Calu3 (cell line): ENCODE measurements around the gene OR51I1. TPM values are rescaled to one million over a fixed set of nuclear protein-coding genes. Genes with fewer than 3 reads are reported as not detected.

Experiments used
- Bru-seq: library from RNA; stranded (reverse); fragments of 400-500 nt; gene quantifications from one replicate; lab custom pipeline; 2021; lab: Mats Ljungman, UMichigan
- BruChase-seq, 2 experiments: library from RNA; stranded (reverse); fragments of 400-500 nt; gene quantifications; one replicate each; lab custom pipeline; 2021; lab: Mats Ljungman, UMichigan
- BruUV-seq: library from RNA; stranded (reverse); fragments of 400-500 nt; replicated peaks from 2 replicates; lab custom pipeline; 2021; lab: Mats Ljungman, UMichigan
- CTCF ChIA-PET: fragments of 300-600 bp; sonication (Branson Sonifier 250); formaldehyde crosslinking; loops from one replicate; lab custom pipeline; 2022; ENCODE audit warnings: antibody characterized with exemption; lab: Charles Lee
- DNase-seq: peaks from one replicate; pipeline ENCODE4 v3.0.0; 2022
- H3K27ac Mint-ChIP-seq: one replicate; pipeline ENCODE4 v1.8.0; 2022; ENCODE audit warnings: mixed read lengths; ENCODE audit not compliant: unreplicated experiment
- H3K27me3 Mint-ChIP-seq: one replicate; pipeline ENCODE4 v1.8.0; 2022; ENCODE audit warnings: mixed read lengths; ENCODE audit not compliant: unreplicated experiment
- H3K36me3 Mint-ChIP-seq: one replicate; pipeline ENCODE4 v1.8.0; 2022; ENCODE audit warnings: mild to moderate bottlenecking, moderate library complexity, mixed read lengths; ENCODE audit not compliant: insufficient read depth, unreplicated experiment
- H3K4me1 Mint-ChIP-seq: one replicate; pipeline ENCODE4 v1.8.0; 2022; ENCODE audit warnings: mild to moderate bottlenecking, low read depth, mixed read lengths; ENCODE audit not compliant: unreplicated experiment
- H3K4me3 Mint-ChIP-seq: one replicate; pipeline ENCODE4 v1.8.0; 2022; ENCODE audit warnings: mild to moderate bottlenecking, low read depth, moderate library complexity, mixed read lengths; ENCODE audit not compliant: unreplicated experiment
- H3K9me3 Mint-ChIP-seq: one replicate; pipeline ENCODE4 v1.8.0; 2022; ENCODE audit warnings: low read depth, mixed read lengths; ENCODE audit not compliant: unreplicated experiment
- intact Hi-C: fragments of 100-400 bp; cut with micrococcal nuclease; formaldehyde crosslinking; loops from one replicate; pipeline ENCODE4 v1.10.0; 2022; ENCODE audit not compliant: unreplicated experiment
- long read RNA-seq: library from polyadenylated mRNA; stranded (forward); transcript quantifications from one replicate; pipeline ENCODE4 v2.0.0, GENCODE V29; 2022
- total RNA-seq: library from RNA; stranded (reverse); gene quantifications from 2 replicates; pipeline ENCODE4 v1.2.3, GENCODE V29; 2022
- TF ChIP-seq, protein P1 (sequence below): fragments of 200-600 bp; IDR thresholded peaks from one replicate; pipeline ENCODE4 v1.8.0; 2022; ENCODE audit warnings: antibody characterized with exemption; ENCODE audit not compliant: unreplicated experiment

OR51I1 gene, protein sequence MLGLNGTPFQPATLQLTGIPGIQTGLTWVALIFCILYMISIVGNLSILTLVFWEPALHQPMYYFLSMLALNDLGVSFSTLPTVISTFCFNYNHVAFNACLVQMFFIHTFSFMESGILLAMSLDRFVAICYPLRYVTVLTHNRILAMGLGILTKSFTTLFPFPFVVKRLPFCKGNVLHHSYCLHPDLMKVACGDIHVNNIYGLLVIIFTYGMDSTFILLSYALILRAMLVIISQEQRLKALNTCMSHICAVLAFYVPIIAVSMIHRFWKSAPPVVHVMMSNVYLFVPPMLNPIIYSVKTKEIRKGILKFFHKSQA
- not detected in 2 replicates for total RNA-seq
- not detected for Bru-seq, nascent RNA
- BruChase-seq, experiment 1, labeled RNA remaining after a 6-hour chase = not detected
- not detected for BruChase-seq, experiment 2, labeled RNA remaining after a 2-hour chase
- long read RNA-seq = 0 reads

DNA sequence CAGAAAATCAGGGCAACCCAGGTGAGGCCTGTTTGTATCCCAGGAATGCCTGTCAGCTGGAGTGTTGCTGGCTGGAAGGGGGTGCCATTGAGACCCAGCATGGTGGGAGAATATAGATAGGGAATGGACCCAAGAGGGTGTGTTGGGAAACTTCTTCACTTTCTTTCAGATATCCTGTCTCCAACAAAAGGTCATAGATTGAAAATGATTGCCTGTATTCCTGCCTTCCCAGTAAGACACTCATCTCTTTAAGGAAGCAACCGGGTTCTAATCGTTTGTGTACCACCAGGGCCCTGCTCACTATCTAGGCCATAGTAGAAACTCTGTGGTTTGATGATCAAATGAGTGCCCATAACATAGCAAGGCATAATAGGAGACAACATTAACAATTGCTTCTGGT lies at the start of gene OR51I1:
OR51I1 (minus strand) TSS at position 101 of the 400 bp plus-strand sequence; CDS start at position 101, 0 bp downstream.
- H3K4me1 Mint-ChIP-seq = no peaks in the 10 kb centered on the region
- intact Hi-C loops = no loop called here
- TF ChIP-seq, protein P1, sequence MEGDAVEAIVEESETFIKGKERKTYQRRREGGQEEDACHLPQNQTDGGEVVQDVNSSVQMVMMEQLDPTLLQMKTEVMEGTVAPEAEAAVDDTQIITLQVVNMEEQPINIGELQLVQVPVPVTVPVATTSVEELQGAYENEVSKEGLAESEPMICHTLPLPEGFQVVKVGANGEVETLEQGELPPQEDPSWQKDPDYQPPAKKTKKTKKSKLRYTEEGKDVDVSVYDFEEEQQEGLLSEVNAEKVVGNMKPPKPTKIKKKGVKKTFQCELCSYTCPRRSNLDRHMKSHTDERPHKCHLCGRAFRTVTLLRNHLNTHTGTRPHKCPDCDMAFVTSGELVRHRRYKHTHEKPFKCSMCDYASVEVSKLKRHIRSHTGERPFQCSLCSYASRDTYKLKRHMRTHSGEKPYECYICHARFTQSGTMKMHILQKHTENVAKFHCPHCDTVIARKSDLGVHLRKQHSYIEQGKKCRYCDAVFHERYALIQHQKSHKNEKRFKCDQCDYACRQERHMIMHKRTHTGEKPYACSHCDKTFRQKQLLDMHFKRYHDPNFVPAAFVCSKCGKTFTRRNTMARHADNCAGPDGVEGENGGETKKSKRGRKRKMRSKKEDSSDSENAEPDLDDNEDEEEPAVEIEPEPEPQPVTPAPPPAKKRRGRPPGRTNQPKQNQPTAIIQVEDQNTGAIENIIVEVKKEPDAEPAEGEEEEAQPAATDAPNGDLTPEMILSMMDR = no peak
- no peak within 1 kb of the TSS for H3K27ac Mint-ChIP-seq
- H3K27me3 Mint-ChIP-seq = peaks cover 41% of the 10 kb centered on the region
- BruUV-seq = no TSS peak
- no peak for DNase-seq
- H3K9me3 Mint-ChIP-seq = peaks cover 3% of the 10 kb centered on the region
- CTCF ChIA-PET = no interaction called here
- H3K4me3 Mint-ChIP-seq = no peak within 1 kb of the TSS
- H3K36me3 Mint-ChIP-seq = no peaks in the 10 kb centered on the region

DNA sequence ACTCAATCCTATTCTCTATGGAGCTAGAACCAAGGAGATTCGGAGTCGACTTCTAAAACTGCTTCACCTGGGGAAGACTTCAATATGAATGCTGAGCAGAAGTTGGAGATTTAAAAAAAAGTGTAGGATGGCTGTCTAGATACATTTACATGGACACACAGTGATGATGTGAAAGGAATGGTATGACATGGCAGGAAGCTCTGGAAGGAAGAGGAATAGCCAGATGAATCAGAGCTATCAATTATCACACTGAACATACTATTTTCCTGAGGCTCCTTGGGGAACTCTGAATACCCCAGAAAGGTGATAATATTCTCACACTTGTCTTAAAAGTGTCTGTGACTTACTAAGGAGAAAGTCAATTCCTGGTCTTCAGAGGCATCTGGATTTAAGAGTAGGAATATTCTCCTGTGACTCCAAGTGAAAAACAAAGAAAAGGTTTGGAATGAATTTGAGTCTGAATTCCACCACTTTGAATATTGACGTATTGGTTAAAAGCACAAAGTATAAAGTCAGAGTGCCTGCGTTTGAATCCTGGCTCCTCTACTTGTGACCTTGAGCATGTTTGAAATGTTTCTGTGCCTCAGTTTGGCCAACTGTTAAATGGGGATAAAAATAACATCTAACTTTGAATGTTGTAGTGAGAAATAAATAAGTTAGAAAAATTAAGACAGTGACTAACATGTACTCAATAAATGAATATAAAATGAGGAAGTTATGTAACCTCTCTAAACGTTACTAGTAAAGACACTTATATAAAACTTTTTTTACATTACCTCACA lies 48.5 kb upstream of the OR51I1 start:
- intact Hi-C loops = no loop called here
- CTCF ChIA-PET = interaction anchor here (0.6 kb wide), 2 partner anchors 31 to 176 kb away, joined by 4 to 6 read pairs; no protein-coding TSS in a partner anchor
- Mint-ChIP-seq H3K4me3 (no peak overlapping the region), H3K9me3 (no peaks in the 10 kb centered on the region), H3K27ac (no peak overlapping the region), H3K4me1 (no peaks in the 10 kb centered on the region), H3K27me3 (peaks cover 41% of the 10 kb centered on the region), H3K36me3 (no peaks in the 10 kb centered on the region)
- TF ChIP-seq, protein P1 = no peak
- no peak for DNase-seq
- no TSS peak for BruUV-seq

DNA sequence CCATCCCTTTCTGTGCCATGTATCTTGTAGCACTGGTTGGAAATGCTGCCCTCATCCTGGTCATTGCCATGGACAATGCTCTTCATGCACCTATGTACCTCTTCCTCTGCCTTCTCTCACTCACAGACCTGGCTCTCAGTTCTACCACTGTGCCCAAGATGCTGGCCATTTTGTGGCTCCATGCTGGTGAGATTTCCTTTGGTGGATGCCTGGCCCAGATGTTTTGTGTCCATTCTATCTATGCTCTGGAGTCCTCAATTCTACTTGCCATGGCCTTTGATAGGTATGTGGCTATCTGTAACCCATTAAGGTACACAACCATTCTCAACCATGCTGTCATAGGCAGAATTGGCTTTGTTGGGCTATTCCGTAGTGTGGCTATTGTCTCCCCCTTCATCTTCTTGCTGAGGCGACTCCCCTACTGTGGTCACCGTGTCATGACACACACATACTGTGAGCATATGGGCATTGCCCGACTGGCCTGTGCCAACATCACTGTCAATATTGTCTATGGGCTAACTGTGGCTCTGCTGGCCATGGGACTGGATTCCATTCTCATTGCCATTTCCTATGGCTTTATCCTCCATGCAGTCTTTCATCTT lies 47.6 kb upstream of the OR51I1 start:
- TF ChIP-seq, protein P1 = no peak
- Mint-ChIP-seq H3K36me3 (no peaks in the 10 kb centered on the region), H3K27ac (no peak overlapping the region), H3K4me1 (no peaks in the 10 kb centered on the region), H3K4me3 (no peak overlapping the region), H3K27me3 (peaks cover 41% of the 10 kb centered on the region), H3K9me3 (no peaks in the 10 kb centered on the region)
- intact Hi-C loops = no loop called here
- DNase-seq = no peak
- CTCF ChIA-PET = interaction anchor here (0.6 kb wide), 1 partner anchor 177 kb away, joined by 4 read pairs; no protein-coding TSS in a partner anchor
- BruUV-seq = no TSS peak

DNA sequence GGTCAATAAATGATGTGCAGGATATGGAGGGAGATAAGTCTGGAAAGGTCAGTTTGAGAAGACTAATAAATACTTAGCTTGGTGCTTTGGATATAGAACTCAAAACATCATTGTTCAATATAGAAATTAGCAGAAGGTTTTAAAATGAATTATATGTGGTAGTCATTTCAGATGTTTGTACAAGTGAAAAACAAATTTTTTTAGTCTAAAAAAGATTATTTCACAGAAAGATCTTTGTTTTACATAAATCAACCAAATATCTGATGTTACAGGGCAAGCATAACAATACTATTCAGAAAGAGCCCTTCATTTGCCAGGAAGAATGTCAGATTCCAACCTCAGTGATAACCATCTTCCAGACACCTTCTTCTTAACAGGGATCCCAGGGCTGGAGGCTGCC lies 47.1 kb upstream of the OR51I1 start, which contains the start of gene OR52D1:
OR52D1 (plus strand) TSS at position 301 of the 400 bp plus-strand sequence; CDS start at position 323, 22 bp downstream.
- Mint-ChIP-seq H3K4me1 (no peaks in the 10 kb centered on the region), H3K27ac (no peak within 1 kb of the TSS), H3K36me3 (no peaks in the 10 kb centered on the region), H3K9me3 (no peaks in the 10 kb centered on the region), H3K4me3 (no peak within 1 kb of the TSS), H3K27me3 (peaks cover 41% of the 10 kb centered on the region)
- CTCF ChIA-PET = no interaction called here
- intact Hi-C loops = no loop called here
- TF ChIP-seq, protein P1 = no peak
- no peak for DNase-seq
- BruUV-seq = no TSS peak
